ENCODE results near the gene CORO2B. TPM values are rescaled to one million over a fixed set of nuclear protein-coding genes. Genes with fewer than 3 reads are reported as not detected.

Gene CORO2B
- total and polyA plus RNA-seq, 5 donors: 5.8 to 13.7 (median 11.1) TPM

- no peaks in the 10 kb centered on the region for H3K27me3 ChIP-seq (ENCODE audit: control insufficient read depth, insufficient read depth)
- no peaks in the 10 kb centered on the region for H3K9me3 ChIP-seq (ENCODE audit: control insufficient read depth, low read length)
- H3K4me1 ChIP-seq (ENCODE audit: control insufficient read depth, insufficient read depth, low read length): peaks cover 20% of the 10 kb centered on the region
- WGBS: 60% methylated on average over 3 of the region's 3 CpGs
- H3K4me3 ChIP-seq (ENCODE audit: low read length): no peak overlapping the region
- ATAC-seq (peak in 1 of 2 donors; percentile 20), DNase-seq (no peak)
- intact Hi-C loops (cut with DNase I): no loop called here
- H3K27ac ChIP-seq (ENCODE audit: low read length): peak overlapping the region; percentile 74
Observed at GRCh38 chr15:68775236-68775577, 196.4 kb downstream of the CORO2B start.

- ATAC-seq: peak; percentile 91 to 93
- 23% methylated on average over 8 of the region's 8 CpGs for WGBS
- peaks cover 20% of the 10 kb centered on the region for H3K4me1 ChIP-seq (ENCODE audit: control insufficient read depth, insufficient read depth, low read length)
- peak overlapping the region; percentile 74 for H3K27ac ChIP-seq (ENCODE audit: low read length)
- no peaks in the 10 kb centered on the region for H3K9me3 ChIP-seq (ENCODE audit: control insufficient read depth, low read length)
- no peaks in the 10 kb centered on the region for H3K27me3 ChIP-seq (ENCODE audit: control insufficient read depth, insufficient read depth)
- H3K4me3 ChIP-seq (ENCODE audit: low read length): no peak overlapping the region
- DNase-seq: peak; percentile 91 to 98 (median 96)
- intact Hi-C loops (cut with DNase I): no loop called here
Observed at GRCh38 chr15:68775671-68776476, 197.1 kb downstream of the CORO2B start.

- 83% methylated on average over 10 of the region's 10 CpGs for WGBS
- intact Hi-C loops (cut with DNase I): no loop called here
- H3K4me3 ChIP-seq (ENCODE audit: low read length): no peak overlapping the region
- no peaks in the 10 kb centered on the region for H3K27me3 ChIP-seq (ENCODE audit: control insufficient read depth, insufficient read depth)
- H3K27ac ChIP-seq (ENCODE audit: low read length): peak overlapping the region; percentile 54
- H3K9me3 ChIP-seq (ENCODE audit: control insufficient read depth, low read length): no peaks in the 10 kb centered on the region
- ATAC-seq: peak in 1 of 2 donors; percentile 3
- peak in 1 of 3 donors; percentile 56 for DNase-seq
- peaks cover 20% of the 10 kb centered on the region for H3K4me1 ChIP-seq (ENCODE audit: control insufficient read depth, insufficient read depth, low read length)
Observed at GRCh38 chr15:68776477-68777270, 197.9 kb downstream of the CORO2B start.

Other genes starting within 250 kb of the CORO2B start
- 10 to 100 TPM; 20.1 to 34.0 (median 21.2) TPM for gene ITGA11, start 146.8 kb upstream of the CORO2B start, total RNA-seq
- 11.6 TPM for gene ITGA11, start 146.8 kb upstream of the CORO2B start, polyA plus RNA-seq
- gene ANP32A, start 241.9 kb downstream of the CORO2B start, total RNA-seq: 100 to 1,000 TPM; 104 to 145 (median 122) TPM
- 103 TPM for gene ANP32A, start 241.9 kb downstream of the CORO2B start, polyA plus RNA-seq

All from right cardiac atrium (tissue), 5 donors.